Central memory CD8-positive, alpha-beta T cell (primary cell): Measurements from ENCODE around the gene VPS45.

Experiments used
- ATAC-seq: fragments of 150-1000 bp; cut with Tn5 transposase; replicated peaks from 2 replicates; pipeline ENCODE4 v1.10.0; 2022; ENCODE audit warnings: mild to moderate bottlenecking, moderate FRiP score, moderate number of reproducible peaks; ENCODE audit not compliant: poor library complexity, severe bottlenecking; ENCODE audit errors: extremely low read depth
- DNase-seq, 2 donors: peaks; one replicate each; pipeline ENCODE4 v3.0.0; 2021; ENCODE audit warnings: low spot score in 2 of 2
- H3K27ac Mint-ChIP-seq: one replicate; pipeline ENCODE4 v1.8.0; 2022; ENCODE audit warnings: low read depth, mild to moderate bottlenecking, moderate library complexity, mixed read lengths
- H3K27me3 Mint-ChIP-seq: one replicate; pipeline ENCODE4 v1.8.0; 2022; ENCODE audit warnings: mixed read lengths
- H3K36me3 Mint-ChIP-seq: one replicate; pipeline ENCODE4 v1.8.0; 2022; ENCODE audit warnings: mild to moderate bottlenecking, moderate library complexity, mixed read lengths; ENCODE audit not compliant: insufficient read depth
- H3K4me1 Mint-ChIP-seq: one replicate; pipeline ENCODE4 v1.8.0; 2022; ENCODE audit warnings: mixed read lengths
- H3K4me3 Mint-ChIP-seq: one replicate; pipeline ENCODE4 v1.8.0; 2022; ENCODE audit warnings: mild to moderate bottlenecking, moderate library complexity, mixed read lengths
- H3K9me3 Mint-ChIP-seq: one replicate; pipeline ENCODE4 v1.8.0; 2022; ENCODE audit warnings: mixed read lengths

VPS45 gene

DNA sequence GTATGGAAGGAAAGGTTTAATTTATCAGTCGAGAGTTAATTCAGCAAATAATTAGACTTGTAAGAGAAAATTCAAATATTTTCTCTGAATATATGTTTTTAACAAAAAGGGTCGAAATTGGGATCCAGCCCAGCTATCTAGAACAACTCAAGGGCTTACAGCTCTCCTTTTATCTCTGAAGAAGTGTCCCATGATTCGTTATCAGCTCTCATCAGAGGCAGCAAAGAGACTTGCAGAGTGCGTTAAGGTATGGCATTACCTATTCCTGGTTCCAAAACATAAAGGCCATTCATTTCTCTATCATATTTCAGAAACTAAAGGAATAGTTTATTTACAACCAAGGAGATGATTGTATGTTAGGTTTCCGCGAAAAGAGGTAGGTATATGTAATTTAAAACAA lies 9.4 kb downstream of the VPS45 start:
- Mint-ChIP-seq H3K36me3 (peaks cover 35% of the 10 kb centered on the region), H3K4me1 (peaks cover 6% of the 10 kb centered on the region), H3K4me3 (no peak overlapping the region), H3K27ac (no peak overlapping the region), H3K27me3 (no peaks in the 10 kb centered on the region), H3K9me3 (no peaks in the 10 kb centered on the region)
- ATAC-seq (no peak), DNase-seq (no peak)

DNA sequence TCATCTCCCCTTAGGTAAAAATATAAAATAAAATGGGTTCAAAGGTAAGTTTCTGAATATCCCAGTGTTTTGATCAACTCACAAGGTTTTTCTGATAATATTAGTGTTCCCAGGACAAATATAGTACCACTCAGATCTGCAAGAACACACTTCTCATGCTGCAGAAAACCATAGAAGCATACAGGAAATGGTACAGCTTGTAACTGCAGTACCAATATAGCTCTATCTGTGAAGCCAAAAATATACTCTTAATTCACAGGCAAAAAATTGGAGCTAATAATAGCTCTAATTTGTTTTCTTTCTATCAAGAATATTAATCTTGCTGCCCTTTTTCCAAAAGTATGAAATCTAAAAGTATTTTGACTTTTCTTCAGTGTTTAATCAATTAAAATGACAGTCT lies 13.2 kb downstream of the VPS45 start:
- no peaks in the 10 kb centered on the region for H3K4me1 Mint-ChIP-seq
- H3K4me3 Mint-ChIP-seq = no peak overlapping the region
- peaks cover 30% of the 10 kb centered on the region for H3K36me3 Mint-ChIP-seq
- ATAC-seq (no peak), DNase-seq (no peak)
- no peaks in the 10 kb centered on the region for H3K9me3 Mint-ChIP-seq
- no peak overlapping the region for H3K27ac Mint-ChIP-seq
- H3K27me3 Mint-ChIP-seq = no peaks in the 10 kb centered on the region

DNA sequence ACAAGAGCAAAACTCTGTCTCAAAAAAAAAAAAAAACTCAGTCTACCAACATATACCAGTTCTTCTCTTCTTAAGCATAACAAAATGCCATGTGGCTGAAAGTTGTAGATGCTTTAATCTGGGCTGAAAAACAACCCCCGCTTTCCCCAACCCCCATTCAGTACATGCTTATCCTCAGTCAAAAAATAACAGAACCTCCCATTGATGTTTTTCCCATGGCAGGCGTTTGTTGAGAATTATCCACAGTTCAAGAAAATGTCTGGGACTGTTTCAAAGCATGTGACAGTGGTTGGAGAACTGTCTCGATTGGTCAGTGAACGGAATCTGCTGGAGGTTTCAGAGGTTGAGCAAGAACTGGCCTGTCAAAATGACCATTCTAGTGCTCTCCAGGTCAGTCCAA lies 14.9 kb downstream of the VPS45 start:
- DNase-seq (no peak), ATAC-seq (no peak)
- no peaks in the 10 kb centered on the region for H3K27me3 Mint-ChIP-seq
- no peak overlapping the region for H3K4me3 Mint-ChIP-seq
- no peaks in the 10 kb centered on the region for H3K4me1 Mint-ChIP-seq
- no peak overlapping the region for H3K27ac Mint-ChIP-seq
- H3K9me3 Mint-ChIP-seq = no peaks in the 10 kb centered on the region
- H3K36me3 Mint-ChIP-seq = peaks cover 25% of the 10 kb centered on the region

DNA sequence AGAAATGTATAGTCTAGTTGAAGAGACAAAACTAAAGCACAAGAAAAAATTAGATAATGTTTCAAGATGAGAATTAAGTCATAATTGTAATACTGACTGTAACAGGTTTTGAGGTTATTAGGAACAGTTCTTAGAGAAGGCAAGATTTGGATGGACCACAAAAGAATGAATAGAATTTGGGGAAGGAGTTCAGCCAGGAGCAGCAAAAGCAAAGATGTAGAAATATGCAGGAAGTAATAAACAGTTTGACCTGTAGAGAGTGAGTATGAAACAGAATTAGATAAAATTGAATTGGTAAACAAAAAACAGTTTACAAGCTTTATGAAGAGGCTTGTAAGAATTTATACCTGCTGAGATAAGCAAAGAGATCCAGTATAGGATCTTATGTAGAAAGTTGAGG lies 16.3 kb downstream of the VPS45 start:
- H3K36me3 Mint-ChIP-seq = peaks cover 20% of the 10 kb centered on the region
- H3K9me3 Mint-ChIP-seq = no peaks in the 10 kb centered on the region
- H3K4me3 Mint-ChIP-seq = no peak overlapping the region
- no peak for DNase-seq
- H3K4me1 Mint-ChIP-seq = no peaks in the 10 kb centered on the region
- no peaks in the 10 kb centered on the region for H3K27me3 Mint-ChIP-seq
- no peak for ATAC-seq
- H3K27ac Mint-ChIP-seq = no peak overlapping the region

DNA sequence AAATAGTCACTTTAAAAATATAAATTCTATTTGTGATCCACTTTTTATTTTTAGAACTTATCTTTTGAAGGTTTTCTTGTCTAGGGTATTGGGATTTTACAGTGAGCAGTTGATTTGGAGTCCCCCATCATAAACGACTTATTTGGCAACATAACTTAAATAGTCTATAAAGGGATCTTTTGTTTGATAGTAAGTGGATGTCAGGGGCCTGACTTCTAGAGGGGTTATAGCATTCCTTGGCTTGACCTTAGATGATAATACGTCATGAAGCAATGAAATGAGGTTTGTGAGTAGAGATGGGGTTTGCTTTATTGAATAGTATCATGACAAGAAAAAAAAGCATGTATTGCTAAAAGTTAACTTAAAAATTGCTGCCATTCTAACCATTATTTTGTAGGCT lies 17.8 kb downstream of the VPS45 start:
- H3K36me3 Mint-ChIP-seq = peaks cover 21% of the 10 kb centered on the region
- H3K4me3 Mint-ChIP-seq = no peak overlapping the region

DNA sequence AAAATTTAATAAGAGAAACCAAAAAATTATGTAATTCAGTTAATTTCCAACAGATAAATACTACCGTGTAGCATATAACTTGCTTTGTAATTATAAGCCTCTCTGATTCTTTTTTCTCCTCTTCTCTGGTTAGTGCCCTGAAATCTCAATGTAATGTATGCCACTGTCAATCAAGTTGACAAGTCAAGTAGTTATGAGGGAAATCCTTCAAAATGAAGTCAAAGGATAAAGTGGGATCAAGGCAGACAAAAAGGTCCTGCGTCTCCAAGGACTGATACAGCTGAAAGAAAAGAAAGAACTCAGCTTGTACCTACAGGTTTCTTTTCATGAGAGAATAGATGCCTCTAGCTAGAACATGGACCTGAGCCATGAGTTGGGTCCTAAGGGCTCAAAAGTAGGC lies 19.8 kb downstream of the VPS45 start:
- ATAC-seq = no peak
- no peak for DNase-seq
- no peak overlapping the region for H3K4me3 Mint-ChIP-seq
- H3K27me3 Mint-ChIP-seq = no peaks in the 10 kb centered on the region
- no peaks in the 10 kb centered on the region for H3K4me1 Mint-ChIP-seq
- no peak overlapping the region for H3K27ac Mint-ChIP-seq
- peaks cover 10% of the 10 kb centered on the region for H3K36me3 Mint-ChIP-seq
- H3K9me3 Mint-ChIP-seq = no peaks in the 10 kb centered on the region

More for the DNA sequence above, 17.8 kb downstream of the VPS45 start:
- H3K27me3 Mint-ChIP-seq = no peaks in the 10 kb centered on the region
- H3K27ac Mint-ChIP-seq = no peak overlapping the region
- DNase-seq (no peak), ATAC-seq (no peak)
- no peaks in the 10 kb centered on the region for H3K4me1 Mint-ChIP-seq
- H3K9me3 Mint-ChIP-seq = no peaks in the 10 kb centered on the region

DNA sequence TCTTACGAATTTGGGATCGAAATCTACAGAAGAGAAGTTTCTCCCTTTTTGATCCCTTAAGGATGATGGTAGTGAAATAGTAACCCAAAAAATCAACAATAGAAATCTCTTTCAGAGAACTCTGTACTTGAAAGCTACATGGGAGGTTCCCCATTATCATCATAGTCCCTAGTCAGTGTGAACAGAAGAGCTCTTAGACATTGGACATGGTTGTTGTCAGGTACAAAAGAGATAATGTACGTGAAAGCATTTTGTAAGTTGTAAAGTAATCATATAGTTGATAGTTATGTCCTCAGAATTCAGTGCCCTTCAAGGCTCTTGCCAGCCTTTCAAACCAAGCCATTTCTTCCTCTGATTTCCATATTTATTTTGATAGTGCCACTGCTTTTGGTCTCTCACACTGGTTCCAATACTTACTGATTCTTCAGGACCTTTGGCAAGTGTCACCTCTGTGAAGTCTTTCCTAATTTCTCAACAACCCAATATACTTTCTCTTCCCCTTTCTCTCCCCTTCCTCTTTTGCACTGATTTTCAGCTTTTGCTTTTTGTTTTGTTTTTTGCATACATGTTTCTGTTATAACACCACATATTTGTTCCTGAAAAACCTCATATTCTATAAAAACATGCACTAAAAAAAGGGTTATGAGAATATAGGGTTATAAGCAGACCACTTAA lies 22.4 kb downstream of the VPS45 start:
- H3K9me3 Mint-ChIP-seq = no peaks in the 10 kb centered on the region
- no peak overlapping the region for H3K4me3 Mint-ChIP-seq
- DNase-seq (no peak), ATAC-seq (no peak)
- H3K27ac Mint-ChIP-seq = no peak overlapping the region
- no peaks in the 10 kb centered on the region for H3K27me3 Mint-ChIP-seq
- peaks cover 14% of the 10 kb centered on the region for H3K36me3 Mint-ChIP-seq
- H3K4me1 Mint-ChIP-seq = no peaks in the 10 kb centered on the region

DNA sequence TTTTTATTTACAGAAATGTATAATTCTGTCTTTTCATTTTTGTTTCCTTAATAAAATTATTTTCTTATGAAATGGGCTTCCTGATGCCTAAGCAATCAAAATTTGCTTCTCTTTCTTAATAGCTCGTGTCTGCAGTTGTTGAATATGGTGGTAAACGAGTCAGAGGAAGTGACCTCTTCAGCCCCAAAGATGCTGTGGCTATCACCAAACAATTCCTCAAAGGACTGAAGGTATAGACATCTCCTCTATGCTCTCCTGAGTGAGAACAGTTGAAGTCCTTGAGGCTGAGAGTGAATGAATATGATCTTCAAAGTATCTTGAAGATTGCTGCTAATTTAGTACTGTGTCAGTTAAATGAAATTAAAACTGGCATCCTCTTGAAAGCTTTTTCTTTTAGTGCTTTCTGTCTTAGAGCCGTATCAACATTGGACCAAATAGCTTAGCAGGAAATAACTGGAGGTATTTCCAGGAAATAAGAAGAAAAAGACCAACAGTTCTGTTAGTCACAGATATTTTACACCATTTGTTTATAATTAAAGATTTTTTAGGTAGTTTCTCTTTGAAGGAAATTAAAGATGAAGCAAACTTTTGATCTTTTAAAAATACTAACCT lies 24.7 kb downstream of the VPS45 start:
- H3K4me1 Mint-ChIP-seq = no peaks in the 10 kb centered on the region
- no peak for ATAC-seq
- H3K27me3 Mint-ChIP-seq = no peaks in the 10 kb centered on the region
- H3K9me3 Mint-ChIP-seq = no peaks in the 10 kb centered on the region
- no peak overlapping the region for H3K27ac Mint-ChIP-seq
- H3K36me3 Mint-ChIP-seq = peaks cover 14% of the 10 kb centered on the region
- no peak for DNase-seq
- no peak overlapping the region for H3K4me3 Mint-ChIP-seq

DNA sequence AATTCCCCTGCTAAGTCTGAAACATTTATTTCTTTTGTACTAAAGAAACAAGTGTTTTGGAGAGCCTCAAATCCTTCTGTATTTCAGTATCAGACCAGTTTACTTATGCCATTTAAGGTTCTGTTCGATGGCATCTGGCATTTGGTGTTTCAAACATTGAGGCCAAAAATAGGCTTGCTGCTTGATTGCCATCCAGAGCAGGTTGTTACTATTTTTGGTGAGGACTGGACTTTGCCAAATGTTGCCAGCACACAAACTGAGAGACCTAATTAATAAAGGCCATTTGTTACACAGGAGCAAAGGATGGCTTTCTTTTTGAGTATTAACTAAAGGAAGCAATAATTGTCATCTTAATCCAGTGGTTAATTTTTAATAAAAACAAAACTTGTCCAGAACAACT lies 26.2 kb downstream of the VPS45 start:
- Mint-ChIP-seq H3K36me3 (peaks cover 11% of the 10 kb centered on the region), H3K4me3 (no peak overlapping the region), H3K27ac (no peak overlapping the region), H3K27me3 (no peaks in the 10 kb centered on the region), H3K9me3 (no peaks in the 10 kb centered on the region), H3K4me1 (no peaks in the 10 kb centered on the region)
- ATAC-seq = no peak
- DNase-seq = no peak

DNA sequence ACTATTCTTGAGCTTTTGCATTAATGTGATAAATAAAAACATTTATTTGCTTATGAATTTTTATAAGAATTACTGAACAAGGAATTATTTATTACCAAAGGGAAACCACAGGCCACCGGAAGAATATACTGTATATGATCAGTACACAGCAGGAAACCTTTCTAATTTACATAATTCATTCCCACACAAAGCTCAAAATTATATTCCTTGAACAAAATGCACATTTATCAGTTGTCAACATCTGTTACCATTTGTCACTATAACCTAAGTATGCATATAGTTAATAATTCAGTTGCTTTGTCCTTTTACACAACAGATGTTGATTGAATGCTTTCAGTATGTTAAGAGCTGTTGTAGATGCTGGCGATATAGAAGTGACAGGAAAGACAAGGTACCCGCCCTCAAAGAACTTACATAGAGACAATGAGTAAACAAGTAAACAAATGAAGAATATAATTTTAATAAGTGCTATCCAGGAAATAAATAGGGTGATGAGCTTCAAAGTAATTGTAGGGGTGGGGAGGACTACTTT lies 27.2 kb downstream of the VPS45 start:
- no peak overlapping the region for H3K4me3 Mint-ChIP-seq
- H3K27me3 Mint-ChIP-seq = no peaks in the 10 kb centered on the region
- peaks cover 8% of the 10 kb centered on the region for H3K36me3 Mint-ChIP-seq
- no peaks in the 10 kb centered on the region for H3K9me3 Mint-ChIP-seq
- H3K27ac Mint-ChIP-seq = peak overlapping the region; percentile 23
- H3K4me1 Mint-ChIP-seq = no peaks in the 10 kb centered on the region
- DNase-seq = no peak
- ATAC-seq = no peak

DNA sequence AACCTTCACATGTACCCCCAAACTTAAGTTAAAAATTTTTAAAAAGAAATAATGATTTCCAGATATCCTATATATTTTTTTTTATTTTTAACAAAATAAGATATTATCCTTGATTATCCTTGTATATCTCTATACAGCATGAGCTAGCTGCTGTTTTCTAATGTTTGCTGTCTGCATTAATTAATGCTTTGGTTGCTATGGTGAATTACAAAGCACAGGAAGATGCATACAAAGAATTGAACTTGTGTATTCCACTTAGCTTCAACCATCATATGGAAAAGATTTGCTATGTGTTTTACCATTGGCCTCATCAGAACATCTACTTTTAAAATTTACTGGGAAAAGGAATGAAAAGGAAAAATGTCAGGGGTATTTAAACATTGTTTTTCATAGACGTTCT lies 35.4 kb downstream of the VPS45 start:
- H3K4me3 Mint-ChIP-seq = no peak overlapping the region
- ATAC-seq (no peak), DNase-seq (no peak)
- peaks cover 32% of the 10 kb centered on the region for H3K4me1 Mint-ChIP-seq
- H3K27ac Mint-ChIP-seq = no peak overlapping the region
- no peaks in the 10 kb centered on the region for H3K36me3 Mint-ChIP-seq
- no peaks in the 10 kb centered on the region for H3K9me3 Mint-ChIP-seq
- no peaks in the 10 kb centered on the region for H3K27me3 Mint-ChIP-seq

DNA sequence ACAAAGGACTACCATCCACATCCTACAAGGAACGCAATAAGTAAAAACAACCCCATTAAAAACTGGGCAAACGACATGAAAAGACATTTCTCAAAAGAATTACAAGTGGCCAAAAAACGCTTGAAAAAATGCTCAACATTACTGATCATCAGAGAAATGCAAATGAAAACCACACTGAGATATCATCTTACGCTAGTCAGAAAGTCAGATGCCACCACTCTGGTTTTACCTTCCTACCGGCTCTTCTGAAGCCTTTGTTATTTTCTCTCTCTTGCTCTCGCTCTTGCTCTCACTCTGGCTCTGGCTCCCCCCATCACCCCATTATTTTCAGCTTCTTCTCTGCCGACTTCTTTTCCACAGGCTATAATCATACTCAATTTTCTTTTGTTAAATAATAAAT lies 38.8 kb downstream of the VPS45 start:
- Mint-ChIP-seq H3K4me3 (peak overlapping the region; percentile 16), H3K27me3 (no peaks in the 10 kb centered on the region), H3K27ac (peak overlapping the region; percentile 89), H3K4me1 (peaks cover 61% of the 10 kb centered on the region), H3K9me3 (no peaks in the 10 kb centered on the region), H3K36me3 (peaks cover 3% of the 10 kb centered on the region)
- ATAC-seq (peak; percentile 70), DNase-seq (no peak)

DNA sequence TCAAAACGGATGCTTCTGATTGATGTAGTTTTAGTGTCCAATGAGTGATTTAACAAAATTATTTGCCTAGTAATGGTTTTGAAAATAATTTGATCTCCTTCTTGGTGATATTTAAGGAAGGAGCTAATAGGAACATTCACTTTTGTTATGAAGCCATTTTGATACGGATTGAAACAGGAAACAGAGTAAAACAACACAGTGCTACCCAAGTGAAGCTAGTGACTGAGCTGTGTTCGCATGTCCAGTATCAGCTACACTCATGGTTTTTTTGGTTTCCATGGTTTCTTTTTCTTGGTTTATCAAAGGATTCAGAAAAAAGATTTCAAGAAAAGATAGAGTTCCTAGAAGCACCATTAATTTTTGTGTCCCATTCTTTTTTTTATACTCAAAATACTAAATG lies 42.0 kb downstream of the VPS45 start:
- Mint-ChIP-seq H3K4me1 (peaks cover 68% of the 10 kb centered on the region), H3K36me3 (peaks cover 5% of the 10 kb centered on the region), H3K9me3 (no peaks in the 10 kb centered on the region), H3K4me3 (peak overlapping the region; percentile 69), H3K27me3 (no peaks in the 10 kb centered on the region), H3K27ac (peak overlapping the region; percentile 88)
- DNase-seq (no peak), ATAC-seq (peak; percentile 56)
